ENCODE data around the gene SLITRK4. TPM values are rescaled to one million over a fixed set of nuclear protein-coding genes. Genes with fewer than 3 reads are reported as not detected.

SLITRK4 gene
- total RNA-seq, 4 donors from 2014 or later, result 0.35 to 2.7 (median 1.4) TPM

- 0 to 33% methylated on average over 1 to 2 of the region's 2 CpGs for WGBS, 2 donors (ENCODE audit: low coverage in 1 of 2)
- Histone ChIP-seq H3K4me3 (no peak overlapping the region), H3K27me3 (no peaks in the 10 kb centered on the region), H3K9me3 (no peaks in the 10 kb centered on the region), H3K36me3 (no peaks in the 10 kb centered on the region), H3K4me1 (no peaks in the 10 kb centered on the region), H3K27ac (no peak overlapping the region)
- peak; percentile 28 for ATAC-seq
- TF ChIP-seq POLR2AphosphoS5 (IDR thresholded peaks at IDR 0.05) (no peak), EP300 (IDR thresholded peaks at IDR 0.05) (no peak), CTCF (IDR thresholded peaks at IDR 0.05) (no peak), POLR2A (IDR thresholded peaks at IDR 0.05) (no peak)
Measured at GRCh38 chrX:143580266-143580665, 55.6 kb downstream of the SLITRK4 start.

Other genes starting within 250 kb of the SLITRK4 start
- not detected for gene SPANXN3, start 118.6 kb downstream of the SLITRK4 start, total RNA-seq
- not detected for gene SPANXN2, start 84.7 kb upstream of the SLITRK4 start, total RNA-seq
- not detected for gene UBE2NL, start 248.0 kb upstream of the SLITRK4 start, total RNA-seq